GM12892 (cell line): ENCODE measurements around the gene PIRT.

ENCODE experiments used
- POLR2A ChIP-seq: IDR thresholded peaks from 2 replicates; pipeline ENCODE4 v1.6.1; 2011; ENCODE audit warnings: low read depth, low read length, control low read depth
- POLR2AphosphoS5 ChIP-seq: IDR thresholded peaks from 2 replicates; pipeline ENCODE4 v1.6.1; 2011; ENCODE audit warnings: low read depth, low read length, control low read depth
- TAF1 ChIP-seq: IDR thresholded peaks from 2 replicates; pipeline ENCODE4 v1.6.1; 2011; ENCODE audit warnings: low read depth, mild to moderate bottlenecking, control low read depth, low read length, borderline replicate concordance

DNA sequence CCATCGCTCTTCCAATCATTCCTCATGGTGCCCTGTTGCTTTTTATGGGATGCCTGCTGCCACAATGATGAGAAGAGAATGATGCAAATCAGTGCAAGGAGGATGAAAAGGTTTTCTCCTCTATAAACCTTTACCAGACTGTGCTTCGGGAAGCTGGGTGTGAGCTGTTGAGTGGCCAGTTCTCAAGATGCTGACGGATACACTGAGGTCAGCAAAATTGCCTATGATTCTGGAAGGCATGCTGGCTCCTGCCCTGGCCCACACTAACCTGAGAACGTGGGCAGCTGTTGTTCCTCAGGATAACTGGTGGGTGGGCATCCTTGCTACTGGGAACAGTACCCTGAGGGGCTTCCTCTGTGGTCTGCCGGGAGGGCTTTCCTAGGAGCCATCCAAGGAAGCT lies 795 bp upstream of the PIRT start:
- TF ChIP-seq POLR2AphosphoS5 = no peak
- no peak for TF ChIP-seq POLR2A
- no peak for TF ChIP-seq TAF1
